IMR-90 (cell line): ENCODE results near the gene ZNF575. TPM values are rescaled to one million over a fixed set of nuclear protein-coding genes. Genes with fewer than 3 reads are reported as not detected.

Experiments
- ATAC-seq: fragments of 200-7000 bp; cut with Tn5 transposase; 2 replicates; pipeline ENCODE4 v1.9.1; 2020; ENCODE audit warnings: low read depth, mild to moderate bottlenecking, moderate library complexity
- BruUV-seq: library from RNA; stranded (reverse); fragments of 400-500 nt; replicated peaks from 2 replicates; lab custom pipeline; 2021; lab: Mats Ljungman, UMichigan
- CTCF ChIA-PET: fragments of 300-600 bp; formaldehyde crosslinking; extraction: SDS; loops from one replicate; lab custom pipeline; 2021; ENCODE audit warnings: antibody characterized with exemption; lab: Yijun Ruan, JAX
- POLR2A ChIA-PET: fragments of 300-600 bp; sonication (Branson Sonifier 250); formaldehyde crosslinking; loops from one replicate; lab custom pipeline; 2022; ENCODE audit warnings: antibody characterized with exemption; ENCODE audit not compliant: unreplicated experiment; lab: Charles Lee
- DNase-seq: peaks from one replicate; pipeline ENCODE4 v3.0.0; 2013
- H2AFZ ChIP-seq: replicated peaks from 2 replicates; pipeline ENCODE3; 2013; ENCODE audit warnings: low read length, mild to moderate bottlenecking; ENCODE audit not compliant: poor library complexity
- H2AK5ac ChIP-seq: 2 replicates; pipeline ENCODE4 v1.6.1; 2013; ENCODE audit warnings: low read depth, low read length, inconsistent platforms
- H2AK9ac ChIP-seq: replicated peaks from 2 replicates; pipeline ENCODE3; 2013; ENCODE audit warnings: mild to moderate bottlenecking, low read depth, low read length, moderate library complexity; ENCODE audit not compliant: poor library complexity
- H2BK120ac ChIP-seq: 2 replicates; pipeline ENCODE4 v1.6.1; 2013; ENCODE audit warnings: low read depth, low read length, inconsistent platforms
- H2BK15ac ChIP-seq: 3 replicates; pipeline ENCODE4 v1.6.1; 2013; ENCODE audit warnings: low read depth, low read length, inconsistent platforms
- H2BK20ac ChIP-seq: 2 replicates; pipeline ENCODE4 v1.6.1; 2013; ENCODE audit warnings: low read depth, mild to moderate bottlenecking, inconsistent platforms, low read length, moderate library complexity
- H2BK5ac ChIP-seq: 2 replicates; pipeline ENCODE4 v1.6.1; 2013; ENCODE audit warnings: mild to moderate bottlenecking, low read depth, low read length, inconsistent platforms; ENCODE audit not compliant: poor library complexity, severe bottlenecking
- H3K14ac ChIP-seq: replicated peaks from 2 replicates; pipeline ENCODE4 v1.6.1; 2013; ENCODE audit warnings: low read depth, low read length, inconsistent platforms
- H3K18ac ChIP-seq: 2 replicates; pipeline ENCODE4 v1.6.1; 2013; ENCODE audit warnings: low read depth, low read length, control low read depth
- H3K23ac ChIP-seq: 2 replicates; pipeline ENCODE4 v1.6.1; 2013; ENCODE audit warnings: low read depth, low read length, inconsistent platforms
- H3K27ac ChIP-seq: 2 replicates; pipeline ENCODE4 v1.5.1; 2013; ENCODE audit warnings: mild to moderate bottlenecking, control low read depth, low read length; ENCODE audit not compliant: insufficient read depth
- H3K27me3 ChIP-seq: 2 replicates; pipeline ENCODE4 v1.6.1; 2013; ENCODE audit warnings: low read length; ENCODE audit not compliant: control insufficient read depth, insufficient read depth
- H3K36me3 ChIP-seq: 2 replicates; pipeline ENCODE4 v1.6.1; 2013; ENCODE audit warnings: low read length, mixed read lengths; ENCODE audit not compliant: control insufficient read depth, insufficient read depth
- H3K4ac ChIP-seq: 2 replicates; pipeline ENCODE4 v1.6.1; 2013; ENCODE audit warnings: low read depth, low read length, inconsistent platforms
- H3K4me1 ChIP-seq: 2 replicates; pipeline ENCODE4 v1.6.1; 2013; ENCODE audit warnings: low read length, mixed read lengths; ENCODE audit not compliant: control insufficient read depth, insufficient read depth
- H3K4me2 ChIP-seq: 2 replicates; pipeline ENCODE4 v1.6.1; 2013; ENCODE audit warnings: low read depth, mild to moderate bottlenecking, control low read depth, low read length, moderate library complexity
- H3K4me3 ChIP-seq: 2 replicates; pipeline ENCODE4 v1.5.1; 2013; ENCODE audit warnings: low read depth, mild to moderate bottlenecking, control low read depth, low read length, moderate library complexity; ENCODE audit not compliant: insufficient read depth
- H3K56ac ChIP-seq: 2 replicates; pipeline ENCODE4 v1.6.1; 2013; ENCODE audit warnings: low read length, inconsistent platforms; ENCODE audit not compliant: insufficient read depth; ENCODE audit errors: extremely low read depth
- H3K79me1 ChIP-seq, 2 experiments: 2 replicates each; pipeline ENCODE4 v1.6.1; 2013; ENCODE audit warnings: low read length in 2 of 2, inconsistent platforms in 1 of 2, low read depth in 1 of 2
- H3K9ac ChIP-seq: 2 replicates; pipeline ENCODE4 v1.6.1; 2013; ENCODE audit warnings: low read depth, low read length, control low read depth
- H3K9me1 ChIP-seq: 2 replicates; pipeline ENCODE4 v1.6.1; 2013; ENCODE audit warnings: low read length, inconsistent platforms; ENCODE audit not compliant: insufficient read depth
- H3K9me3 ChIP-seq: 2 replicates; pipeline ENCODE4 v1.6.1; 2013; ENCODE audit warnings: low read length; ENCODE audit not compliant: control insufficient read depth, insufficient read depth
- H4K20me1 ChIP-seq: 2 replicates; pipeline ENCODE4 v1.6.1; 2013; ENCODE audit warnings: low read length, inconsistent platforms; ENCODE audit not compliant: insufficient read depth
- H4K5ac ChIP-seq: 2 replicates; pipeline ENCODE4 v1.6.1; 2013; ENCODE audit warnings: mild to moderate bottlenecking, low read depth, low read length, control low read depth
- H4K8ac ChIP-seq, 2 experiments: 2 replicates each; pipeline ENCODE4 v1.6.1; 2013; ENCODE audit warnings: low read depth in 2 of 2, low read length in 2 of 2, control low read depth in 1 of 2, inconsistent platforms in 1 of 2
- H4K91ac ChIP-seq: 2 replicates; pipeline ENCODE4 v1.6.1; 2013; ENCODE audit warnings: low read depth, low read length, inconsistent platforms; ENCODE audit not compliant: insufficient read depth
- CEBPB ChIP-seq: IDR thresholded peaks from 2 replicates; pipeline ENCODE4 v1.6.1; 2012; ENCODE audit warnings: low read depth, low read length, improper control_type of control experiment
- CHD1 ChIP-seq: IDR thresholded peaks from 2 replicates; pipeline ENCODE4 v1.6.1; 2012; ENCODE audit warnings: low read depth, low read length, improper control_type of control experiment
- CTCF ChIP-seq: conservative IDR thresholded peaks from 2 replicates; pipeline ENCODE4 v1.5.1; 2012; ENCODE audit warnings: mild to moderate bottlenecking, low read depth, low read length, improper control_type of control experiment
- FOS ChIP-seq: fragments of 150-350 bp; IDR thresholded peaks from 2 replicates; pipeline ENCODE4 v1.6.1; 2016; ENCODE audit warnings: low read depth, low read length
- MAFK ChIP-seq: IDR thresholded peaks from 2 replicates; pipeline ENCODE4 v1.6.1; 2012; ENCODE audit warnings: low read depth, low read length, improper control_type of control experiment
- MAZ ChIP-seq: IDR thresholded peaks from 2 replicates; pipeline ENCODE4 v1.6.1; 2012; ENCODE audit warnings: low read depth, mild to moderate bottlenecking, low read length, improper control_type of control experiment, moderate library complexity, borderline replicate concordance
- MXI1 ChIP-seq: IDR thresholded peaks from 2 replicates; pipeline ENCODE4 v1.6.1; 2012; ENCODE audit warnings: low read depth, mild to moderate bottlenecking, low read length, moderate library complexity, borderline replicate concordance
- NFE2L2 ChIP-seq: fragments of 150-350 bp; IDR thresholded peaks from 2 replicates; pipeline ENCODE4 v1.6.1; 2016; ENCODE audit warnings: low read depth, mild to moderate bottlenecking, low read length
- POLR2A ChIP-seq: IDR thresholded peaks from 2 replicates; pipeline ENCODE4 v1.6.1; 2012; ENCODE audit warnings: mild to moderate bottlenecking, low read depth, low read length
- RAD21 ChIP-seq: IDR thresholded peaks from 2 replicates; pipeline ENCODE4 v1.6.1; 2012; ENCODE audit warnings: low read length, improper control_type of control experiment
- RCOR1 ChIP-seq: IDR thresholded peaks from 2 replicates; pipeline ENCODE4 v1.6.1; 2012; ENCODE audit warnings: mild to moderate bottlenecking, low read length, improper control_type of control experiment; ENCODE audit not compliant: insufficient replicate concordance
- RFX5 ChIP-seq: IDR thresholded peaks from 2 replicates; pipeline ENCODE4 v1.8.0; 2012; ENCODE audit warnings: low read depth, mild to moderate bottlenecking, low read length, moderate library complexity
- SMC3 ChIP-seq: fragments of 150-350 bp; IDR thresholded peaks from 2 replicates; pipeline ENCODE4 v1.6.1; 2016; ENCODE audit warnings: low read depth, mild to moderate bottlenecking, antibody characterized with exemption, low read length, moderate library complexity
- WGBS, 2 experiments: methylation state at CpG; one replicate each; pipeline versions ENCODE4 v1.1.5 to v1.1.7; 2013; ENCODE audit warnings: missing lambda C conversion rate in 2 of 2; ENCODE audit not compliant: insufficient read length in 1 of 2; ENCODE audit errors: extremely low coverage in 2 of 2; 5-methylcytosine and 5-hydroxymethylcytosine counted together
- dilution Hi-C: fragments of 300-500 bp; cut with HindIII; formaldehyde crosslinking; loops from one replicate; pipeline ENCODE4 v1.14.3; 2018; ENCODE audit warnings: low sequenced_read_pairs; ENCODE audit not compliant: unreplicated experiment
- in situ Hi-C: fragments of 300-500 bp; cut with MboI; formaldehyde crosslinking; loops from 3 replicates; pipeline ENCODE4 v1.14.3; 2019; ENCODE audit warnings: low sequenced_read_pairs, inconsistent platforms, mixed read lengths
- intact Hi-C: fragments of 100-400 bp; cut with micrococcal nuclease; formaldehyde crosslinking; loops from 2 replicates; pipeline ENCODE4 v1.10.0; 2022
- polyA plus RNA-seq, 3 experiments: library from polyadenylated mRNA; depleted of rRNA; stranded (reverse); fragments of >200 nt; gene quantifications; 2 replicates each; pipeline ENCODE4 v1.2.3, GENCODE V29; 2012; ENCODE audit warnings: low replicate concordance in 1 of 3
- total RNA-seq: library from RNA; depleted of rRNA; stranded (reverse); fragments of >200 nt; gene quantifications from 2 replicates; pipeline ENCODE4 v1.2.3, GENCODE V29; 2012
- TF ChIP-seq, protein P1 (sequence below): fragments of 150-350 bp; IDR thresholded peaks from 2 replicates; pipeline ENCODE4 v1.6.1; 2016; ENCODE audit warnings: low read depth, mild to moderate bottlenecking, low read length, moderate library complexity, borderline replicate concordance
- TF ChIP-seq, protein P2 (sequence below): fragments of 150-350 bp; IDR thresholded peaks from 2 replicates; pipeline ENCODE4 v1.6.1; 2017; ENCODE audit warnings: mild to moderate bottlenecking, antibody characterized with exemption, low read length, low read depth

The ZNF575 gene
- total and polyA plus RNA-seq, 2 of the 4 experiments (the other 2 are of a cell fraction) = 0.77 TPM; not detected in 1

- H3K9me1 ChIP-seq = 0 out of 2 replicates have a peak, but pooled peaks cover 3% of the 10 kb centered on the region
- no peak overlapping the region for H2AK9ac ChIP-seq
- H3K4me2 ChIP-seq = no peak overlapping the region
- H3K4me3 ChIP-seq = no peak overlapping the region
- H3K18ac ChIP-seq = no peak overlapping the region
- H3K56ac ChIP-seq = no peak overlapping the region
- no CpG with 5 or more reads among the region's 2 CpGs for WGBS, 2 experiments
- H3K23ac ChIP-seq = no peak overlapping the region
- peaks cover 20% of the 10 kb centered on the region for H3K36me3 ChIP-seq
- ChIA-PET POLR2A (no interaction called here), CTCF (no interaction called here)
- H3K27ac ChIP-seq = no peak overlapping the region
- H3K27me3 ChIP-seq = no peaks in the 10 kb centered on the region
- no peak overlapping the region for H2BK120ac ChIP-seq
- no peak overlapping the region for H3K4ac ChIP-seq
- intact Hi-C loops (no loop called here), dilution Hi-C loops (no loop called here), in situ Hi-C loops (no loop called here)
- no peak overlapping the region for H2BK5ac ChIP-seq
- BruUV-seq = no TSS peak
- no peak for DNase-seq
- no peak overlapping the region for H3K14ac ChIP-seq
- H3K4me1 ChIP-seq = peaks cover 2% of the 10 kb centered on the region; the same call in 1 of the 2 replicates
- no peak overlapping the region for H4K91ac ChIP-seq
- no peak overlapping the region for H4K5ac ChIP-seq
- no peak overlapping the region for H2BK20ac ChIP-seq
- TF ChIP-seq NFE2L2 (no peak), FOS (no peak), SMC3 (no peak), RCOR1 (no peak), CTCF (no peak), RAD21 (no peak), CHD1 (no peak), POLR2A (no peak), RFX5 (no peak), MAZ (no peak), MXI1 (no peak), MAFK (no peak), CEBPB (no peak)
- TF ChIP-seq, protein P1, sequence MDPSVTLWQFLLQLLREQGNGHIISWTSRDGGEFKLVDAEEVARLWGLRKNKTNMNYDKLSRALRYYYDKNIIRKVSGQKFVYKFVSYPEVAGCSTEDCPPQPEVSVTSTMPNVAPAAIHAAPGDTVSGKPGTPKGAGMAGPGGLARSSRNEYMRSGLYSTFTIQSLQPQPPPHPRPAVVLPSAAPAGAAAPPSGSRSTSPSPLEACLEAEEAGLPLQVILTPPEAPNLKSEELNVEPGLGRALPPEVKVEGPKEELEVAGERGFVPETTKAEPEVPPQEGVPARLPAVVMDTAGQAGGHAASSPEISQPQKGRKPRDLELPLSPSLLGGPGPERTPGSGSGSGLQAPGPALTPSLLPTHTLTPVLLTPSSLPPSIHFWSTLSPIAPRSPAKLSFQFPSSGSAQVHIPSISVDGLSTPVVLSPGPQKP = no peak
- TF ChIP-seq, protein P2, sequence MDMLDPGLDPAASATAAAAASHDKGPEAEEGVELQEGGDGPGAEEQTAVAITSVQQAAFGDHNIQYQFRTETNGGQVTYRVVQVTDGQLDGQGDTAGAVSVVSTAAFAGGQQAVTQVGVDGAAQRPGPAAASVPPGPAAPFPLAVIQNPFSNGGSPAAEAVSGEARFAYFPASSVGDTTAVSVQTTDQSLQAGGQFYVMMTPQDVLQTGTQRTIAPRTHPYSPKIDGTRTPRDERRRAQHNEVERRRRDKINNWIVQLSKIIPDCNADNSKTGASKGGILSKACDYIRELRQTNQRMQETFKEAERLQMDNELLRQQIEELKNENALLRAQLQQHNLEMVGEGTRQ = no peak
- H2AFZ ChIP-seq = no peak overlapping the region
- H3K9ac ChIP-seq = no peak overlapping the region
- no peak overlapping the region for H2AK5ac ChIP-seq
- H3K79me1 ChIP-seq = peaks cover 0 to 15% of the 10 kb centered on the region in 2 experiments; a peak in 2 of 4 replicates
- H2BK15ac ChIP-seq = no peak overlapping the region
- H4K8ac ChIP-seq = no peak overlapping the region
- H4K20me1 ChIP-seq = no peaks in the 10 kb centered on the region
- no peaks in the 10 kb centered on the region for H3K9me3 ChIP-seq
- no peak for ATAC-seq
These were observed 25.1 kb upstream of the ZNF575 start for GRCh38 chr19:43507880-43508279.
